GM10266 (cell line): Measurements from ENCODE around the gene GPR149.
"Not testable (repeated sequence)": the region's sequence is repeated elsewhere in the genome, so short reads cannot be mapped to it uniquely, and the experiment has no call there.

Experiments
- DNase-seq: peaks from one replicate; pipeline ENCODE4 v3.0.0; 2012; ENCODE audit errors: extremely low spot score
- TF ChIP-seq, protein P1 (sequence below): IDR thresholded peaks from 2 replicates; pipeline ENCODE4 v1.5.1; 2012; ENCODE audit warnings: mild to moderate bottlenecking, low read depth; ENCODE audit not compliant: control insufficient read depth, insufficient read depth; ENCODE audit errors: missing control alignments

The GPR149 gene, protein sequence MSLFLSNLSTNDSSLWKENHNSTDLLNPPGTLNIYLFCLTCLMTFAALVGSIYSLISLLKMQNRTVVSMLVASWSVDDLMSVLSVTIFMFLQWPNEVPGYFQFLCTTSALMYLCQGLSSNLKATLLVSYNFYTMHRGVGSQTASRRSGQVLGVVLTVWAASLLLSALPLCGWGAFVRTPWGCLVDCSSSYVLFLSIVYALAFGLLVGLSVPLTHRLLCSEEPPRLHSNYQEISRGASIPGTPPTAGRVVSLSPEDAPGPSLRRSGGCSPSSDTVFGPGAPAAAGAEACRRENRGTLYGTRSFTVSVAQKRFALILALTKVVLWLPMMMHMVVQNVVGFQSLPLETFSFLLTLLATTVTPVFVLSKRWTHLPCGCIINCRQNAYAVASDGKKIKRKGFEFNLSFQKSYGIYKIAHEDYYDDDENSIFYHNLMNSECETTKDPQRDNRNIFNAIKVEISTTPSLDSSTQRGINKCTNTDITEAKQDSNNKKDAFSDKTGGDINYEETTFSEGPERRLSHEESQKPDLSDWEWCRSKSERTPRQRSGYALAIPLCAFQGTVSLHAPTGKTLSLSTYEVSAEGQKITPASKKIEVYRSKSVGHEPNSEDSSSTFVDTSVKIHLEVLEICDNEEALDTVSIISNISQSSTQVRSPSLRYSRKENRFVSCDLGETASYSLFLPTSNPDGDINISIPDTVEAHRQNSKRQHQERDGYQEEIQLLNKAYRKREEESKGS

DNA sequence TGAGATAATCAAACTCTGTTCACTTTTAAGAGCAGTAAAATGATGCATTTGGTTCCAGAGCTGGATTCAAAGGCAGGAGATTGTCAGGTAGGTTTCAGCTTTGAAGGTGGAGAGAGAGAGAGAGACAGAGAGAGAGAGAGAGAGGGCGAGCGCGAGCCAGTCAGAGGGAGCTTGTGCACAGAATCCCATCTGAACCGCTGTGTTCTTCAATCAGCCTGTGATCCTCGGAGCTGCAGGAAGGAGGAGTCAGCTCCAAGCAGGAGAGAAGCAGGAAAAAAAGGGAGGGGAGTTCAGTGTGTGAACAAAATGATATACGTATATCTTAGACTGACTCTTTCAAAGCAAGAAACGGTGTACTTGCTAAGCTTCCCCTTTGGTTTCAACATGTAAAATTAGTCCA, at the start of gene GPR149:
Gene GPR149 (minus strand): TSS at position 177 of the 400 bp plus-strand sequence. CDS start 575 bp downstream, outside the sequence.
- no peak for DNase-seq
- TF ChIP-seq, protein P1, sequence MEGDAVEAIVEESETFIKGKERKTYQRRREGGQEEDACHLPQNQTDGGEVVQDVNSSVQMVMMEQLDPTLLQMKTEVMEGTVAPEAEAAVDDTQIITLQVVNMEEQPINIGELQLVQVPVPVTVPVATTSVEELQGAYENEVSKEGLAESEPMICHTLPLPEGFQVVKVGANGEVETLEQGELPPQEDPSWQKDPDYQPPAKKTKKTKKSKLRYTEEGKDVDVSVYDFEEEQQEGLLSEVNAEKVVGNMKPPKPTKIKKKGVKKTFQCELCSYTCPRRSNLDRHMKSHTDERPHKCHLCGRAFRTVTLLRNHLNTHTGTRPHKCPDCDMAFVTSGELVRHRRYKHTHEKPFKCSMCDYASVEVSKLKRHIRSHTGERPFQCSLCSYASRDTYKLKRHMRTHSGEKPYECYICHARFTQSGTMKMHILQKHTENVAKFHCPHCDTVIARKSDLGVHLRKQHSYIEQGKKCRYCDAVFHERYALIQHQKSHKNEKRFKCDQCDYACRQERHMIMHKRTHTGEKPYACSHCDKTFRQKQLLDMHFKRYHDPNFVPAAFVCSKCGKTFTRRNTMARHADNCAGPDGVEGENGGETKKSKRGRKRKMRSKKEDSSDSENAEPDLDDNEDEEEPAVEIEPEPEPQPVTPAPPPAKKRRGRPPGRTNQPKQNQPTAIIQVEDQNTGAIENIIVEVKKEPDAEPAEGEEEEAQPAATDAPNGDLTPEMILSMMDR: no peak

DNA sequence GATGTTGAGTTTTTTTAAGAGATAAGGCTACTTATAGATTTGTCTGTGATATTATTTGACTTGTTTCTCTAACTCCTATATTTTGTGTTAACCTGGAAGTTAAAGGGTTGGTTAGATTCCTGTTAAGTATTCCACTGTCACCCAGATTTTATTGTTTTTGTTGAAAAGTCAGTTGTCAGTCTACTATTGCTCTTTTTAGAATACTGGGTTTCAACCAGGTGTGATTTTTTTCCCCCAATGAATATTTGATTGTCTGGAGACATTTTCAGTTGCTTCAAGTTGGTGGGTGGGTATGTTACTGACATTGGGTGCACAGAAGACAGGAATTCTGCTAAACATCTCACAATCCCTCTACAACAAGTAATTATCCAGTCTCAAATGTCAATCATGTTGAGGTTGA, 43.8 kb upstream of the GPR149 start:
- TF ChIP-seq, protein P1: no peak
- DNase-seq: no peak

DNA sequence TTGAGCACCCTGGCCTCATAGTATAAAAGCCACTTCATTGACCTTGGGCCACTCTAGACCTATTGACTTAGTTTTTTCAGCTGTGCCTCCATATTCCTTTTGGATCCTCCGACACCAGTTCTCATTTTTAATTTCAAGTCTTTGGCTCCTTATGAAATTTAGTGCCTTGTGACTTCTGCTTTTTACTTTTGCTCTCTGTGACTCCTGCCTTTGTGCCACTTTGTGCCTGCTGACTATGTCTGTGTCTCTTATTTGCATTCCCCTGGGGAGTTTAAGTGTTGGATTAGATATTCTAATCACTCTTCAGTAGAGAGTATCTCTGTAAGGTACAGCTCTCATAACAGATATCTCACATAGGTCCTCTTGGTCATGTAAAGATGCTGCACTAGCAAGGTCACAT, 39.6 kb upstream of the GPR149 start:
- TF ChIP-seq, protein P1: no peak

DNA sequence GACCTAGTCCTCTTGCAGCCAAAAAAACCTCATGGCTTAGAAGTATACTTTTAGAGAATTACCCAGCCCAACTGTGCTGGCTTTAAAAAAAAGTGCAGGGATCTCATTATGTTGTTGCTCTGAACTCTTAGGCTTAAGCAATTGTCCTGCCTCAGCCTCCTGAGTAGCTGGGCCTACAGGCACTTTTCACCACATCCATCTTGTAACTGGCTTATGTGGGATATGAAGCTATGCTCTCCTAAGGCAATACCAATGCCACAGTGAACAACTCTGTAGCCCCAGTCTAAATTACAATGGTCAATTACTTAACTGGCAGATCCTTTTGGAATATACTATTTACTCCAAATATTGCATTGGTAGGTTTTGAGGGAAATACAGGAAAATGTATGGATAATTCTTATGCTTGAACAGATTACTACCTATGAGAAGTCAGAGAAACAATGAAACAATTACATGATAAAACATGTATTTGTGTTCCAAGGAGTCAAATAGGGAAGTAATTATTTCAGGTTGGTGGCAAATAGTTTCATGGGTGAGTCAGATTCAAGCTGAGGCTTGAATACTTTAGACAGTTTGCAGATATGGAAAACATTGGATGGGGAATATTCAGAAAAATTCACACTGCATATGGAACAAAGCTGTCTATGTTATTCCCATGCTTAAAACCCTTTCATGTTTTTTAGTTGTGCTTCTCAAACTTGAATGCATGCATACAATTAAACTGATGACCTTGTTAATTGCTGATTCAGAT, 34.6 kb upstream of the GPR149 start:
- DNase-seq: no peak
- TF ChIP-seq, protein P1: no peak

More for the DNA sequence above, 39.6 kb upstream of the GPR149 start:
- no peak for DNase-seq

DNA sequence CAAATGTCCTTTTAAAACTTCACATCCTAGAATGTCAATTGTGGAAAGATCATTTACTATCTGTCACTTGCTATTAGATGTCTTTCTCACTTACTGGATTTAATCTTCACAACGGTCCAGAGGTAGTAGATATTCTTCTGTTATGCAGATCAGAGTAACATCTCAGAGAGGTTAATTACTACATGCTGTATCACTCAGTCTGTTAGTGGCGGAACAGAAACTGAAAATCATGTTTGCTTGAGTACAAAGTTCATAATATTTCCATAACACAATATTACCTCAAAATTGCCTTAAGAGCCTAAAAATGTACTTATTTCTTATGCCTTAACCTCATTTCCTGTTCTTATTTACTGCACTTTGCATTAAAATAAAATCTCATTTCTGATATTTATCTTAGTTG, 28.6 kb upstream of the GPR149 start:
- DNase-seq: no peak
- TF ChIP-seq, protein P1: no peak

DNA sequence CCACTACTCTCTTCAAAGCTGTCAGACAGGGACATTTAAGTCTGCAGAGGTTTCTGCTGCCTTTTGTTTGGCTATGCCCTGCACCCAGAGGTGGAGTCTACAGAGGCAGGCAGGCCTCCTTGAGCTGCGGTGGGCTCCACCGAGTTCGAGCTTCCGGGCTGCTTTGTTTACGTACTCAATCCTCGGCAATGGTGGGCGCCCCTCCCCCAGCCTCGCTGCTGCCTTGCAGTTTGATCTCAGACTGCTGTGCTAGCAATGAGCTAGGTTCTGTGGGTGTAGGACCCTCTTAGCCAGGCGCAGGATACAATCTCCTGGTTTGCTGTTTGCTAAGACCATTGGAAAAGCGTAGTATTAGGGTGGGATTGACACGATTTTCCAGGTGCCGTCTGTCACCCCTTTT, 9.1 kb upstream of the GPR149 start:
- DNase-seq: not testable (repeated sequence)

DNA sequence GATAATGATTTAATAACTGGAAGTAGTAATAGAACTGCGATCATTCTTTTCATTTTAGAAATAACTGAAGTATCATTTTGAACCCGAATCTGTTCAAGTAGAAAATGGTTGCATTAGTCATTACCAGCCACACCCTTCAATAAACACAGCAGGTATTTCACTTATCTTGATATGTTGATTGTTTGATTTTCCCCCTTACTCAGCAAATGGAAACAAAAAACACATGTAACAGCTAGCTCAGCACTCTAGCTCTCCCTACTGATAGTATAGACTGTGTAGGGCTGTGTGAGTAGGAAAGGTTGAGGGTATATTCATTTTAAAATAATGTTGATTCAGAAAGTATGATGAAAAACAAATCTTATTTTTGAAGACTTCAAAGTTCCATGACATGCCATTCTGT, 1.1 kb upstream of the GPR149 start:
- TF ChIP-seq, protein P1: no peak

More for the DNA sequence above, 1.1 kb upstream of the GPR149 start:
- DNase-seq: no peak
